Karpas-422 (cell line): ENCODE data around the gene SERHL2. TPM values are rescaled to one million over a fixed set of nuclear protein-coding genes. Genes with fewer than 3 reads are reported as not detected.
"Not testable (repeated sequence)": the region's sequence is repeated elsewhere in the genome, so short reads cannot be mapped to it uniquely, and the experiment has no call there.

ENCODE experiments used
- DNase-seq: peaks from one replicate; pipeline ENCODE4 v3.0.0-alpha.2; 2015
- H2AFZ ChIP-seq: fragments of 200-600 bp; sonication (generic); 2 replicates; pipeline ENCODE4 v1.6.1; 2014; ENCODE audit warnings: antibody characterized with exemption, low read length, mixed read lengths
- H3K27ac ChIP-seq: fragments of 200-600 bp; sonication (generic); 2 replicates; pipeline ENCODE4 v1.5.1; 2014; ENCODE audit warnings: mild to moderate bottlenecking, low read length, moderate library complexity
- H3K27me3 ChIP-seq: fragments of 200-600 bp; sonication (generic); 2 replicates; pipeline ENCODE4 v1.6.1; 2014; ENCODE audit warnings: low read length, mixed read lengths
- H3K36me3 ChIP-seq: fragments of 200-600 bp; sonication (generic); 2 replicates; pipeline ENCODE4 v1.6.1; 2014; ENCODE audit warnings: low read length, mixed read lengths; ENCODE audit not compliant: insufficient read depth
- H3K4me1 ChIP-seq: fragments of 200-600 bp; sonication (generic); 2 replicates; pipeline ENCODE4 v1.6.1; 2014; ENCODE audit warnings: mild to moderate bottlenecking, low read length, mixed read lengths
- H3K4me2 ChIP-seq: fragments of 200-600 bp; sonication (generic); 2 replicates; pipeline ENCODE4 v1.6.1; 2014; ENCODE audit warnings: low read length, low read depth, mild to moderate bottlenecking; ENCODE audit not compliant: poor library complexity, severe bottlenecking
- H3K4me3 ChIP-seq: fragments of 200-600 bp; sonication (generic); 2 replicates; pipeline ENCODE4 v1.5.1; 2014; ENCODE audit warnings: mild to moderate bottlenecking, antibody characterized with exemption, low read length, mixed read lengths
- H3K79me2 ChIP-seq: fragments of 200-600 bp; sonication (generic); 2 replicates; pipeline ENCODE4 v1.6.1; 2014; ENCODE audit warnings: mild to moderate bottlenecking, low read length, mixed read lengths
- H3K9ac ChIP-seq: fragments of 200-600 bp; sonication (generic); 2 replicates; pipeline ENCODE4 v1.6.0; 2014; ENCODE audit warnings: low read length
- H3K9me2 ChIP-seq: fragments of 200-600 bp; sonication (generic), shearing (Covaris generic); replicated peaks from 2 replicates; pipeline ENCODE4 v1.6.0; 2014; ENCODE audit warnings: mild to moderate bottlenecking, low read length, moderate library complexity; ENCODE audit not compliant: insufficient read depth
- H3K9me3 ChIP-seq: fragments of 300-700, 200-600 bp; sonication (generic); 2 replicates; pipeline ENCODE4 v1.6.1; 2014; ENCODE audit warnings: low read length, mixed read lengths
- H4K20me1 ChIP-seq: fragments of 200-600 bp; sonication (generic); 2 replicates; pipeline ENCODE4 v1.6.1; 2014; ENCODE audit warnings: mild to moderate bottlenecking, antibody characterized with exemption, low read length, low read depth; ENCODE audit not compliant: insufficient read depth
- total RNA-seq: library from RNA; depleted of rRNA; stranded (reverse); fragments of >200 nt; shearing (Covaris generic); gene quantifications from 2 replicates; pipeline ENCODE4 v1.2.3, GENCODE V29; 2014; ENCODE audit warnings: low replicate concordance

The SERHL2 gene
- total RNA-seq, 1 experiment from 2014 or later: 3.7 TPM

- no peaks in the 10 kb centered on the region for H3K36me3 ChIP-seq
- no peaks in the 10 kb centered on the region for H3K79me2 ChIP-seq
- no peak overlapping the region for H3K4me2 ChIP-seq
- H4K20me1 ChIP-seq: no peaks in the 10 kb centered on the region; the same call in 1 of the 2 replicates
- H3K27ac ChIP-seq: no peak overlapping the region
- H3K9me2 ChIP-seq: no peaks in the 10 kb centered on the region
- H3K4me1 ChIP-seq: peaks cover 13% of the 10 kb centered on the region
- no peaks in the 10 kb centered on the region for H3K9me3 ChIP-seq
- H3K27me3 ChIP-seq: no peaks in the 10 kb centered on the region
- DNase-seq: peak; percentile 77
- H2AFZ ChIP-seq: no peak overlapping the region
- no peak overlapping the region for H3K9ac ChIP-seq
- H3K4me3 ChIP-seq: no peak overlapping the region
Measured at GRCh38 chr22:42560781-42561180, 7.0 kb downstream of the SERHL2 start.

DNA sequence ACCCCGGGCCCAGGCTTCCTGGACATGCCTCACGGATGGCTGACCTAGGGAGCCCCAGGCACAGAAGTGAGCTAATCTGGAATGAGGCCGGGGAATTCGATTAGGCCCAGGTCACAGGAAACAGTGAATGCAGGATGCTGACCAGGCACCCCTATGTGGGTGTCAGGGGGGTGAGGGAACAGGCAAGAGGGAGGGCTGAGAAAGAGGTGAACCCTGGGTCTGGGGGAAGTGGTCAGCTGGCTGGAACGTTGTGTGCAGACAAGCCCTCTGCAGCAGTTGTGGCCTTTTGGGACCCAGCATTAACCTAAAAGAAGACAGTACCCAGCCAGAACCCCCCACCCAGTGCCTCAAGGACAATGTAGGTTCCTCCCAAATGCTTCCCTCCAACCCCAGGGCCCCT lies 8.1 kb downstream of the SERHL2 start:
- H4K20me1 ChIP-seq: no peaks in the 10 kb centered on the region; the same call in 1 of the 2 replicates
- 0 out of 2 replicates have a peak overlapping the region, but pooled peaks have one; percentile 24 for H3K9ac ChIP-seq
- peaks cover 13% of the 10 kb centered on the region for H3K4me1 ChIP-seq
- H2AFZ ChIP-seq: no peak overlapping the region
- no peak overlapping the region for H3K4me3 ChIP-seq
- no peak overlapping the region for H3K27ac ChIP-seq
- H3K9me3 ChIP-seq: no peaks in the 10 kb centered on the region
- no peak for DNase-seq
- no peaks in the 10 kb centered on the region for H3K79me2 ChIP-seq
- no peaks in the 10 kb centered on the region for H3K9me2 ChIP-seq
- no peaks in the 10 kb centered on the region for H3K36me3 ChIP-seq
- no peak overlapping the region for H3K4me2 ChIP-seq
- H3K27me3 ChIP-seq: no peaks in the 10 kb centered on the region

- H3K27ac ChIP-seq: no peak overlapping the region
- peaks cover 13% of the 10 kb centered on the region for H3K4me1 ChIP-seq
- no peak overlapping the region for H3K4me3 ChIP-seq
- peak overlapping the region; percentile 5 for H3K4me2 ChIP-seq
- H3K9ac ChIP-seq: peak overlapping the region; percentile 24; the same call in 1 of the 2 replicates
- no peaks in the 10 kb centered on the region for H3K9me3 ChIP-seq
- no peaks in the 10 kb centered on the region; the same call in 1 of the 2 replicates for H4K20me1 ChIP-seq
- H3K27me3 ChIP-seq: no peaks in the 10 kb centered on the region
- H2AFZ ChIP-seq: 0 out of 2 replicates have a peak overlapping the region, but pooled peaks have one; percentile 50
- H3K79me2 ChIP-seq: no peaks in the 10 kb centered on the region
- H3K36me3 ChIP-seq: no peaks in the 10 kb centered on the region
- DNase-seq: peak; percentile 70
- H3K9me2 ChIP-seq: no peaks in the 10 kb centered on the region
Measured at GRCh38 chr22:42562279-42562678, 8.5 kb downstream of the SERHL2 start.

- Histone ChIP-seq H3K27me3 (no peaks in the 10 kb centered on the region), H3K4me1 (peaks cover 13% of the 10 kb centered on the region), H3K27ac (no peak overlapping the region), H3K9me3 (no peaks in the 10 kb centered on the region), H3K9ac (peak overlapping the region; percentile 24; the same call in 1 of the 2 replicates), H4K20me1 (no peaks in the 10 kb centered on the region; the same call in 1 of the 2 replicates), H3K79me2 (no peaks in the 10 kb centered on the region), H2AFZ (0 out of 2 replicates have a peak overlapping the region, but pooled peaks have one; percentile 50), H3K4me2 (peak overlapping the region; percentile 5), H3K36me3 (no peaks in the 10 kb centered on the region), H3K9me2 (no peaks in the 10 kb centered on the region), H3K4me3 (no peak overlapping the region)
- no peak for DNase-seq
Measured at GRCh38 chr22:42562684-42563083, 8.9 kb downstream of the SERHL2 start.

- H3K9me3 ChIP-seq, H3K4me2 ChIP-seq, H3K27ac ChIP-seq, H3K27me3 ChIP-seq, H3K9ac ChIP-seq, H4K20me1 ChIP-seq, H3K79me2 ChIP-seq, DNase-seq, H3K4me3 ChIP-seq, H3K36me3 ChIP-seq, H3K9me2 ChIP-seq, H2AFZ ChIP-seq: not testable (repeated sequence)
- peaks cover 13% of the 10 kb centered on the region for H3K4me1 ChIP-seq
Measured at GRCh38 chr22:42563943-42564342, 10.2 kb downstream of the SERHL2 start.

- Histone ChIP-seq H3K9me3 (no peaks in the 10 kb centered on the region), H3K4me3 (no peak overlapping the region), H3K9me2 (no peaks in the 10 kb centered on the region), H3K79me2 (no peaks in the 10 kb centered on the region), H3K36me3 (no peaks in the 10 kb centered on the region), H3K4me1 (peaks cover 13% of the 10 kb centered on the region), H3K4me2 (no peak overlapping the region), H4K20me1 (no peaks in the 10 kb centered on the region; the same call in 1 of the 2 replicates), H3K27ac (no peak overlapping the region), H2AFZ (no peak overlapping the region), H3K9ac (no peak overlapping the region), H3K27me3 (no peaks in the 10 kb centered on the region)
- DNase-seq: no peak
Measured at GRCh38 chr22:42564699-42565098, 10.9 kb downstream of the SERHL2 start.

DNA sequence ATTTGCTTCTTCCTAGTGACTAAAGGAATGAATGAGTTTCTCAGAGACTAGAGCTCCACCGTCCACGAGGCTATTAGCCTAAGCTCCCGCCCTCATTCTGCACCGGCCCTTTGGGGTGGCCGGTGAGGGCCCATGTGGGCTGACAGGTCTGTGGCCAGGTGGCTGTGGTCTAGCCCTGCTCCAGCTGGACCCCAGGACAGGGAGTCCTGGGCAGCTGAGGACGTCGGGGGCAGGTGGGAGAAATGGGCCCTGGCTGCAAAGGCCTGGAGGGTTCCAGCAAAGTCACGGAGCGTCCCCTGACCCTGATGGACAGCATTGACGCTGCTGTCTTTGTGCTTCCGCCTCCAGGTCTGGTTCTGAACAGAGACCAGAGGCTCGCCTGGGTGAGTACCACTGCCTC lies 12.2 kb downstream of the SERHL2 start:
- Histone ChIP-seq H3K9me2 (no peaks in the 10 kb centered on the region), H3K9ac (no peak overlapping the region), H3K27ac (no peak overlapping the region), H2AFZ (no peak overlapping the region), H3K9me3 (no peaks in the 10 kb centered on the region), H3K4me1 (peaks cover 13% of the 10 kb centered on the region), H3K36me3 (no peaks in the 10 kb centered on the region), H3K27me3 (no peaks in the 10 kb centered on the region), H3K4me2 (no peak overlapping the region), H3K4me3 (no peak overlapping the region), H3K79me2 (no peaks in the 10 kb centered on the region), H4K20me1 (no peaks in the 10 kb centered on the region; the same call in 1 of the 2 replicates)
- DNase-seq: no peak

GRCh38 chr22:42567950-42568349 lies 14.2 kb downstream of the SERHL2 start:
- H2AFZ ChIP-seq, H3K79me2 ChIP-seq, H3K27me3 ChIP-seq, H3K4me2 ChIP-seq, H3K4me3 ChIP-seq, H3K4me1 ChIP-seq, H3K9me3 ChIP-seq, H4K20me1 ChIP-seq, H3K36me3 ChIP-seq, H3K9ac ChIP-seq, H3K9me2 ChIP-seq, H3K27ac ChIP-seq: not testable (repeated sequence)
- DNase-seq: peak; percentile 56

- not testable (repeated sequence) for H3K9me2 ChIP-seq, H3K27me3 ChIP-seq, H3K4me3 ChIP-seq, H3K36me3 ChIP-seq, H2AFZ ChIP-seq, H3K27ac ChIP-seq, H3K4me2 ChIP-seq, H3K4me1 ChIP-seq, H3K9me3 ChIP-seq, H3K79me2 ChIP-seq, H4K20me1 ChIP-seq, H3K9ac ChIP-seq, DNase-seq
Measured at GRCh38 chr22:42570580-42570979, 16.8 kb downstream of the SERHL2 start.
